Activated CD4-positive, alpha-beta memory T cell treated with anti-CD3 and anti-CD28 coated beads, Interleukin-2, amount 10 ng/mL, durations not matched to agents 7 days and 5 days (primary cell): Measurements from ENCODE around the gene ANO5. TPM values are rescaled to one million over a fixed set of nuclear protein-coding genes. Genes with fewer than 3 reads are reported as not detected.

Experiments
- CTCF ChIA-PET: fragments of 350-600 bp; sonication (Branson Sonifier 250); formaldehyde crosslinking; loops from one replicate; lab custom pipeline; 2021; ENCODE audit warnings: antibody characterized with exemption, inconsistent platforms; lab: Charles Lee
- POLR2A ChIA-PET: fragments of 350-600 bp; sonication (Branson Sonifier 250); formaldehyde crosslinking; loops from one replicate; lab custom pipeline; 2021; ENCODE audit warnings: antibody characterized with exemption; lab: Charles Lee
- DNase-seq: peaks from one replicate; pipeline ENCODE4 v3.0.0-alpha.2; 2020
- H3K27ac Mint-ChIP-seq: one replicate; pipeline ENCODE4 v1.8.0; 2021; ENCODE audit warnings: mild to moderate bottlenecking, mixed read lengths
- H3K27me3 Mint-ChIP-seq: one replicate; pipeline ENCODE4 v1.8.0; 2021; ENCODE audit warnings: mixed read lengths
- H3K36me3 Mint-ChIP-seq: one replicate; pipeline ENCODE4 v1.8.0; 2021; ENCODE audit warnings: low read depth, mixed read lengths
- H3K4me1 Mint-ChIP-seq: one replicate; pipeline ENCODE4 v1.8.0; 2021; ENCODE audit warnings: mixed read lengths
- H3K4me3 Mint-ChIP-seq: one replicate; pipeline ENCODE4 v1.8.0; 2021; ENCODE audit warnings: mild to moderate bottlenecking, mixed read lengths
- H3K9me3 Mint-ChIP-seq: one replicate; pipeline ENCODE4 v1.8.0; 2021; ENCODE audit warnings: mixed read lengths
- total RNA-seq, 2 experiments: library from RNA; stranded (reverse); gene quantifications; one replicate each; pipeline ENCODE4 v1.2.3, GENCODE V29; 2021

ANO5 gene
- total RNA-seq, 2 experiments from 2014 or later, result not detected

DNA sequence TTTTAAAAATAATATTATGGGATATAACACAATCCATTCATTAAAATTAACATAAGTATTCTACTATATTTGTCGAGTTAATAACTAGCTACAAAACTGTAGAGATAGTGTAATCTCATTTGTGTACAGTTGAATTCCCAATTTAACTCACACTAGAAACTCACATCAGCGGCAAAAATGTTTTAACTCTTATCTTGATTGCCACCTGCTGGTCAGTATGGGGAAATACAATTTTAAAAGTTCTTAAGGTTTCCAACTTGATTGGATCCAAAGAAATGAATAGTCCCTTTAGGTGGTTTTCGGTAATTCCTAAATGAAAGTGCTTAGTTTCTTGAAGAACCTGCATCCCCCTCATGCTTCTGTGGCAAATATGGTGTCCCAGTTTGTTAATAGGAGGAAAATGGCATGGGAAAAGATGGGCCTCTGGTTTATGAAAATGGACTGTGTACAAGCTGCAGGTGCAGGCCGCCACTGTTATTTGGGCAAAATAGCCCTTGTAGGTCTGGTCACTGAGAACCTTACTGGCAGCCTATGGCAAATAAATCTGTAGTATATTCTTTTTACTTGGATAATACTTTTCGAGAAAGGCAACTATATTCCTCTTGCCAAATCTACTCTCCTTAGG lies 111.6 kb downstream of the ANO5 start:
- ChIA-PET CTCF (interaction anchor here (0.9 to 1.8 kb wide), 3 partner anchors 16 to 60 kb away, joined by 3 to 8 read pairs (median 3); no protein-coding TSS in a partner anchor), POLR2A (no interaction called here)
- Mint-ChIP-seq H3K27ac (no peak overlapping the region), H3K9me3 (no peaks in the 10 kb centered on the region), H3K4me3 (no peak overlapping the region), H3K36me3 (no peaks in the 10 kb centered on the region), H3K4me1 (no peaks in the 10 kb centered on the region), H3K27me3 (peaks cover 3% of the 10 kb centered on the region)
- DNase-seq, result no peak

DNA sequence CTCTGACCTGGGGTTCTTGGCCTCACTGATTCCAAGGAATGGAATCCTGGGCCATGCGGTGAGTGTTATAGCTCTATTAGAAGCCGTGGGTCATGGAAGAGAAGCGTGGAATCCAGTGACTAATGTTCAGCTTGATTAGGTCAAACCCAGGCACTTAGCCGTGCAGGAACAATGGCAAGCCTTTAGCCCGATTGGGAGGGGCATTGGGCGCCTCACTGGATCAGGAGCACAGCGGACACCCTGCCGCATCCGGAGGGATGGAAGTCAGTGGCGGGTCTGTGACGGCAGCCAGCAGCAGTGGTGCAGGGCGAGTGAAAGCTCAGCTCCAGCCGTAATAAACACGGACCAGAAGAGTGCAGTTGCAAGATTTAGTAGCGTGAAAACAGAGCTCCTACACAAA lies 124.8 kb downstream of the ANO5 start:
- ChIA-PET CTCF (no interaction called here), POLR2A (no interaction called here)
- no peaks in the 10 kb centered on the region for H3K9me3 Mint-ChIP-seq
- DNase-seq, result no peak
- no peak overlapping the region for H3K27ac Mint-ChIP-seq
- H3K36me3 Mint-ChIP-seq, result no peaks in the 10 kb centered on the region
- no peak overlapping the region for H3K4me3 Mint-ChIP-seq
- no peaks in the 10 kb centered on the region for H3K4me1 Mint-ChIP-seq
- no peaks in the 10 kb centered on the region for H3K27me3 Mint-ChIP-seq

DNA sequence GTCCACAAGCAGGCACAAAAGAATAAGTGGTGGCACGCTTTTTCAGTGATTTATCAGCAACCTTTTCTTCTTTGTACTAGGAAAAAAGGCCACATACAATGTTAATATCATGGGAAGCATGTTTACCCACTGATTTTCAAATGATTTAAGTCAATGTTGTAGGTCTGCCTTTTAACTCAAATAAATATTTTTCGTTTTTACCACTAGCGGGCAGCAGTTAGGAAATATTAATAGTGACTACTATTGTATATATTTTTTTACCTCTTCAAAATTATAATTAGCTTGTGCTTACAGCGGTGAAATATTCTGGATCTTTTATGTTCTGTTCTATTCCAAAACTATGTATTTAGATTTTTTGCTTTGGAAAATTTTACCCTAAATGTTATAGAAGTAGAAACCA lies 138.9 kb downstream of the ANO5 start:
- no peak for DNase-seq
- no peak overlapping the region for H3K27ac Mint-ChIP-seq
- no peaks in the 10 kb centered on the region for H3K36me3 Mint-ChIP-seq
- H3K4me1 Mint-ChIP-seq, result no peaks in the 10 kb centered on the region
- H3K4me3 Mint-ChIP-seq, result no peak overlapping the region
- H3K9me3 Mint-ChIP-seq, result no peaks in the 10 kb centered on the region
- H3K27me3 Mint-ChIP-seq, result peaks cover 3% of the 10 kb centered on the region
- CTCF ChIA-PET, result no interaction called here
- POLR2A ChIA-PET, result no interaction called here

Other genes with a start within 250 kb of the ANO5 start
- not detected for gene SLC17A6, start 145.3 kb downstream of the ANO5 start, total RNA-seq